GM18870 (cell line): ENCODE results near the gene LYPD6B.
A peak's percentile ranks its signal among the peaks of the same experiment; 100 is the strongest.

Source experiments
- ATAC-seq: cut with Tn5 transposase; IDR thresholded peaks from one replicate; pipeline ENCODE4 v1.9.1; 2021; ENCODE audit warnings: moderate library complexity; ENCODE audit not compliant: unreplicated experiment

LYPD6B gene

DNA sequence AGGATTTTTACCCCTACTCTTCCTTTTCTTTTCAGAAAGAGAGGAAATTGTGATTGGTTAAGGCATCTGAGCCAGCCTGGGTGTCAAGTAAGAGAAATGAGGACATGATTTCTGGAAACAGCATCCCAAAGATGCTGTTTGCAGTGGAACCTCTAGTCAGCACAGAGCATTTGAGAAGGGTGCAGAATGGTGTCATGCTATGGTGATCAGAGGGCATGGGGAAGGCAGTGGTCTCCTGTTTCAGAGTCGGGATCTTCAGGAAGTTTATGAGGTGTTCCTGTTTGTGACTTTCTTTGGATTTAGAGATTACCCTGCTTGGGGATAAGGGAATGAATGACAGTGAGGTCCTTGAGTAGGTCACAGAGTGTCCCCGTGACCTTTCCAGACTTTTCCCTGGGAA lies 117.5 kb downstream of the LYPD6B start:
- no peak for ATAC-seq

DNA sequence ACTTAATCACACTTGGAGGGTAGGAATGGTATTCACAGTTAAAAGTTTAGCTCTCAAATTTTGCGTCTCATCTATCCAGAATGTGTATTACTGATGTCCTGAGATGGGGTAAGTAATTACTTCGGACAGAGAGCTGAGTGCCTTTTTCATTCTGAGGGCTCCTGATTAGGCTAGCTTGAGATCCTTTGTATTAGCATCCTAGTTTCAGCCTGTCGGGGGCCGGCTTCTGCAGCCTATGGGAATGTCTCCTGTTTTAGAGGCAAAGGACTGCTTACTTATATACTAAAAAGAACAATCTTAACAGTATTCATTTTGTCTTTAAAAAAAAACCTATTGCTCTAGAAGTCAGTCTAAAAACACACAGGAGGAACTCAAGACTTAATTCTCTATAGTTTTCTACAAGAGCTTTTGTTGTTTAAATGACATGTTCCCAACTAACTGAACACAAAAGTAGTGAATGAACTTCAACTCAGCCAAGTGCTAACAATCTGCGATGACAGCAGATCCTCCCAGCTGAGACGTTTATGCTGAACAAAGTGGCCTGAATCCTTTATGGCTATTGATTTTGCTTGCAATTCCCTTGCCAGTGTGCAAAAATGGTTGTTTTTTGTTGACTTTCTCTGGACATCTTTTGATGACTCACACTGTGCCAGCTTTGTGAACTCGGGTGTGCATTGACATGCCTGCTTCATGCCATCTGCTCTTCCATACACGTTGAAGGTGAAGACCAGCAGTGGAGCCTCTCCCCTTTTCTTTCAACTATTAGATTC lies 118.7 kb downstream of the LYPD6B start:
- no peak for ATAC-seq

DNA sequence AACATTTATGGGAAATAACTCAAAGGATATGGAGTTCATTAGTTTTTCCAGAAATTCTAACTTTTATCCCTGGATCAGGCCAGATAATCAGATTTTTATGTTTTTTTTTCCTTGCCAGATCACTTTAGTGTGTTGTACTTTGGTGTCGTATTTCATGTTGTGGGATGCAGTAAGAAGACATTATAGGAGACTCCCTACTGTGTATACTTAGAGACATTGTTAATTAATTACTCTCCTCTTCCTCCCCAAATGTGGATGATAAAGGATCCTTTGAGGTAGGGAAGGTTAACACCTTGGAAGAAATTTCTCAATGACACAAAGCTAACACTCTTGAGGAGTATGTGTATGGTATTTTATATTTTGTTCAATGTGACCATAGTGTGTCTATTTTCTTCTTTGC lies 120.5 kb downstream of the LYPD6B start:
- no peak for ATAC-seq

GRCh38 chr2:149160195-149160594 lies 121.7 kb downstream of the LYPD6B start:
- no peak for ATAC-seq

DNA sequence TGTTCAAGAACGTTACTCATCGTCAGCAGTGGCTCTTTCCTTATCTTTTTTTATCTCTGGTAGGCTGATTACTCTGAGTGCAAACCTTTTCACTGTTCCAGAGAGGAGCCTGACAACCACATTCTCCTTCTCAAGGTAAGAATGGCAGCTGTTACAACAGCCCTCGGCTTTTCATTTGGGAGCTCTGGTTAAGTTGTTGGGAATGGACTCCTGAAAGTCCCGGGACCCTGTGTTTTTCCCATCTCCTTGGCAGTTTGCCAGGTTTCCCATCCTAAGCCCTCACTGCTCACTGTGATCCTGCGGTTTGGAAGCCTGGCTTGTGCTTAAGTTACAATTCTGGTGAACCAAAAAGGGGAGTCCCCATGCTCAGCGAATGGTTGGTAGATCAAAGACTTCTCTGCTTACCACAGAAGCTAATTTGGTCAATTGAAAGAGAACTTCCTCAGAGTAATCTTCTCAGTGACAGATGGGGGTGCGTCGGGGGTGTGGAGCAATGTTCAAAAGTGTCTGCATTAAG lies 122.3 kb downstream of the LYPD6B start:
- peak; percentile 98 for ATAC-seq

DNA sequence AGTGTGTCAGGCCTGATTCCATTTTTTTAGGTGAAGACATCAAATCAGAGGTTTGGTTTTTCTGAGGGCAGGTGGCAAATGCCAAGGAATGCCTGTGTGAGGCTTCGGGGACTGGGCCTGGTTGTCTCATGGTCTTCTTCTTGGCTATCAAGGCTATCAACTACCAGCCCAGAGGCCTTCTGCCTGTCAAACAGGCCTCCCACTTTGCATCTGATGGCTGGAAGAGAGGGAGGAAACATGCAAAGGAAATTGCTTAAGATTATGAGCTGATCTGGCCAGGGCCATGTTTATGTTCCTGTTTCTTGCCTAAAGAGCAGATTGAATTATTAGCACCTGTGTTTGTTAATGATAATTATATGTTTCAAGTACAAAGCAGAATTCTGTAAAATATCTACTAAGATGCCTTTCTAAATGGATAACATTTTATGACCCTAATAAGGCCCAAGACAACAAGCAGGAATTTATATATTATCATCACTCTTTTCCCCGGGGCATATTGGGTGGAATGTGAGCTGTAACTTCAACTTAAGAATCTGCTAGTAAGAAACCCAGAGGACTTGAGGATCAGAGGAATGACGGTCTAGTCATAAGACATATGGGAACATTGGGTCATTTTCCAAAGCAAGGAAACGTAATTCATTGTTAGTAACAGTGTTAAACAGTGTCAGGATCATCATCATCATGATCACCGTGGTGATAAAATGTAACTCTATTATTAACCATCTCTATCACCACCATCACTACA lies 123.2 kb downstream of the LYPD6B start:
- no peak for ATAC-seq

DNA sequence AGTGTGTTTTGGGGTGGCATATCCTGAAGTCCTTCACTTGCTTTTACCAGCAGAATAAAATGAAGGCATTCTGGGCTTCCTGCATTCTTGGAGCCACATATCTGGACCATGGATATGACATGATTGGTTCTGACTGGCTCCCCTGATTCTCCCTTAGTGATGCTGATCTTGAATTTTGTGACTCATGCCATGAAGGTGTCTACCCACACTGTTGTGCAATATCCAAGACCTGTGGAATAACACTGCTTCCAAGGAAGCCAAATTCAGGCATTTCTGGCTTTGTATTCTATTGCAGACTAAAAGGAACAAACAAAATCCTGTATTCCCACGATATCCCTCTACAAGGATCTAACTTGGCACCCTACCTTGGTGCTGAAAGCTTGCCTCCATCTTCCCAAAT lies 125.8 kb downstream of the LYPD6B start:
- ATAC-seq: no peak

GRCh38 chr2:149164827-149165226 lies 126.3 kb downstream of the LYPD6B start:
- ATAC-seq: no peak

DNA sequence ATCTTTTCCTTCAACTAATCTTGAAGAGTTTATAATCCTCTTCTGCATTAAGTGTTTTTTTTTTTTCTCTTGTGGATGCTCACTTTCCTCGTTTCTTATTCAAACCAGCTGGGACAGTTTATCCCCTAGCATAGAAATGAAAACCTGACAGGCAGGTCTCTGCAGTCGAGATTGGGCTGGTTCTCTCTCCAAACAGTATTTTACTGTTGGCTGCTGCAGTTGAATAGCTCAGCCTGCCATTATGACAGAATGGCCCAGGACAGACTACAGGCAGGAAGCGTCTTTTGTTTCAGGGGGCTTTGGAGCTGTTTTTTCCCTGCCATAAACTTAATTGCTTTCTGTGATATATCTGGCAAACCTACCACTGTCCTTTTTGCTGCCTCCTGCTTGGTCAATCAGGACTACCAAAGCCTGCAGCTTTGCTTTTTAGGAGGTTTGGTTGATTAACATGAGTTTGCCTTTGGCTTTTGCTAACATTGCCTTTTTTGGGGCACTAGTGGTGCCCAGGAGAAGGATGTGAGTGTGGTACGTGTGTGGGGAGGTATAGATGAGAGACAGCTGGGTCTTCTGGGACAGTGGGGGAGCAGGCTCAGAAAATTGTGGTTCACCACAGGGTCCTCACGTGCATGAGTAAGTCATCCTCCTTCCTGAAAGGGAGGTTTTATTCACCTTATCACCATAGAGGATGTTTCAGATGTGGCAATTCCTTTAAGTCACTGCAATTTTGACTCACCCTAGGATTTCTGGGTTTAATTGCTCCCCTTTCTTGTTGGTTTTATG lies 128.7 kb downstream of the LYPD6B start:
- ATAC-seq: peak; percentile 88

DNA sequence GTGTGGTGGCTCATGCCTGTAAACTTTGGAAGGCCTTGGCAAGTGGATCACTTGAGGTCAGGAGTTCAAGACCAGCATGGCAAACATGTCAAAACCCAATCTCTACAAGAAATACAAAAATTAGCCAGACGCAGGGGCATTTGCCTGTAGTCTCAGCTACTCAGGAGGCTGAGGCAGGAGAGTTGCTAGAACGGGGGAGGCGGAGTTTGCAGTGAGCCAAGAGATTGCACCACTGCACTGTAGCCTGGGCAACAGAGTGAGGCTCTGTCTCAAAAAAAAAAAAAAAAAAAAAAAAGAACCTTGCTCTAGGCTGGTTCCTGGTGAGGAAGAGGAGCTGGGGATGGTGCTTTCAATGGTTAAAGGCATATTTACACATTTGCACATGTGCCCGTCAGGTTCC lies 129.4 kb downstream of the LYPD6B start:
- ATAC-seq: no peak

DNA sequence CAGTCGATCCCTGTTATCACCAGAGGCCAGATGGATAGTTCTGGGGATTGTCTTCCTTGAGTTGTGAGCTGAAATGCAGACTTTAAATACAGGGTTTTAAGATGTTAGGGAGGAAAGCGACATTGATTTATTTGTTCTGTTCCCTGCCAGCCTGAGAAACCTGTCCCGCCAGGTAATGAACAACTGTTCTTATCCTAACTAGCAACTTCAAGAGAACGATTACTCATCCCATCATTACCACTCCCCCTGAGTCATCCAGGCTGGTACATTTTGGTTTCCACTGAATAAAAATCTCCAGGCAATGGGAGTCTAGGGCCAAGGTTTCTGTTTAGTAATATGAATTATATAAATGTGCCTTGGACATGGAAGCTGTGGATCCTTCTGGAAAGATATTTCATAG lies 131.2 kb downstream of the LYPD6B start:
- no peak for ATAC-seq

DNA sequence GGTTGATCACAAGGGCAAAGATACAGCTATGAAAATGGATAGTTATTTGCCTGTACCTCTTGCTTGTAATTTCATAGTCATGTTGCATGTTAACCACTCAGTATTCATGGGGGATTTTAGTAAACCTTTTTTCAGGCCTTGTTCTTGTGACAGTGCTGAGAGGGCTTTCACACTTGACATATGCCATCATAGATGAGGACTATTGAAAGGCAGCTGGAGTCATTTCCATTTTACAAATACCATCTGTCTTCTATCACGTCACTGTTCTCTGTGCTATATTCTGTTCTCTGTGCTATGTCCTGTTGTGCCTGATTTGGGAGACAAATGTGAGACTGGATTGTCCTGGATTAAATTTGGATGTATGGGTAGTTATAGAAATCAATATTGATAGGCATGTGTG lies 131.7 kb downstream of the LYPD6B start:
- ATAC-seq: no peak

DNA sequence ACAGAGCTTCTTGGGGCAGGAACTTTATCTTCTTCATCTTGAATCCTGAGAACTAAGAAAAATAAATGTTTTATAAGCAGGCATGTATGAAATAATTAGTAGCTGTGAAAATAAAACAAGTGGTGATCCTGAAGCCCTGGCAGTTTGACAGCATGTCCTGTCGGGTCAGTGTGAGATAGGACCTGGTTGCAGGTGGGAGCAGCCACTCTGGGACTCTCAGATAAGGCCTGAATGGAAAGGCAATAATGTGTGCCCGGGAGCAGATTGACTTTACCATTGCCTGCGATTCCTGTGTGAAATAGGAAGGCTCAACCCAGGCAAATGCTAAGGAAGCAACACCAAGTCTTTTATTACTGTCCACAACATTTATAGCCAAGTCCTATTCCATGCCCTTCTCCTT lies 132.4 kb downstream of the LYPD6B start:
- no peak for ATAC-seq

DNA sequence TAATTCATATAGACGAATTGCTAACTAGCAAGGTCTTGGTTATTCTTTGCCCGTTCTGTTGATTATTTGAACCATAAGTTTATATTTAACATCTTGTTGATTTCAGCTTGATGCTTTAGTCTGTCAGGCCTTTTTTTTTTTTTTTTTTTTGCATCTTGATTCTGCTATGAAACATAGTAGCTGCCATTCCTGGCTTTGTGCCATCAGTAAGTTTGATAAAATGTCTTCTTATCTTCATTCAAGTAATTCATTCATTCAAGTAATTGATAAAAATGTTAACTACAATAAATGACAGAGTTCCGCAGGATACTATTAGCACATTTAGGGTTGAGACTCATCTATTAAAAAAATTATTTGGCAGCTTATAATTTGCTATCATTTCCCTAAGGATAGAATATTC lies 134.7 kb downstream of the LYPD6B start:
- ATAC-seq: no peak

GRCh38 chr2:149175956-149176355 lies 137.5 kb downstream of the LYPD6B start:
- ATAC-seq: no peak

- no peak for ATAC-seq
These were observed 140.1 kb downstream of the LYPD6B start for GRCh38 chr2:149178612-149179011.

DNA sequence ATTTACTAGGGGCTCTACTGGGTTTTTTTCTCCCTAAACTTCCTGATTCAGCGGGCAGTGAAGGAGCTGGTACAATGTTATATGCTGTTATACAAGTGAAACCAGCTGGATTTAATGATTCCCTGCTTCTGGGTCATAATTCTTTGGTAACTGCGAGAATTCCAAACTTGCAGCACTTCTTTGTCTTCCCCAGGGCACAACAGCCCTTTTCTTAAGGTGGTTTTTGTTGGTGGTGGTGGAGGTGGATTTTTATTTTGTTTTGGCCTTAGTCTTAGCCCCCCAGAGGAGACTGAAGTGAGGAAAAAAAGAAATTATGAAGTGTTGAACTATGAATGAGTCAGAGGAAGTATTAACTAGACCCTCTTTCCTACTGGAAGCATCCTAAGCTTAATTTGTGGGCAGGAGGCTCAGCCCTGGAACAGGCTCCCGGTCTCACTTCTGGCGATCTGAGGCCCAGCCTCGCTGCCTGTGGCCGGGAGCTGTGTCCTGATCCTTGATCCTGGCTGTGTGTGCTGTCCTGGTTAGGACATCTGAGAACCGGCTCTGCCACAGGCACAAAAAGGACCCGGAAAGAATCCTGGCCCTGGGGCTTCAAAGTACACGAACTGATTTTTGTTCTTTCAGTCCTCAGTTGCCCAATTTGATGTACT lies 141.9 kb downstream of the LYPD6B start:
- ATAC-seq: no peak

DNA sequence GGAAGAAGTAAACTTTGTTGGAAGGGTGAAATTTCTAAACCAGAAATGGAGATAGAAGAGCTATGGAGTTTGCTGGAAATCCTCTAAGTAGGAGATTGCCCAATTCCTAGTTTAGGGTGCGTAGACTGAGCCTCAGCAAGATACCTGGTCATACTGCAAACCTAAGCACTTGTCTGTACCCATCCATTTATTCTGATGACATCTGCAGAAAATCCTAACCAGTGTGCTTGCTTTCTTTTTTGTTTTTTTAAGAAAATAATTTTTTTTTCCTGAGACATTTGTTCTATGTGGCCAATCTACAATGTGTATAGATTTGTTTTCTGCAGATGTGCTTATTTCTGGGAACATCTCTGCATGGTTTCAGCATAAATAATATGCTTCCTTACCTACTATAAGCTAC lies 144.7 kb downstream of the LYPD6B start:
- ATAC-seq: no peak

- no peak for ATAC-seq
These were observed 146.5 kb downstream of the LYPD6B start for GRCh38 chr2:149184991-149185390.

GRCh38 chr2:149185942-149186490 lies 147.5 kb downstream of the LYPD6B start:
- ATAC-seq: no peak

- ATAC-seq: no peak
These were observed 148.6 kb downstream of the LYPD6B start for GRCh38 chr2:149187057-149187456.
